NCI-H446 (cell line): Measurements from ENCODE around the gene EXOSC7.

Source experiments
- DNase-seq, 2 experiments: peaks; one replicate each; lab custom pipeline; 2025; lab: John Stamatoyannopoulos, UW

The EXOSC7 gene

DNA sequence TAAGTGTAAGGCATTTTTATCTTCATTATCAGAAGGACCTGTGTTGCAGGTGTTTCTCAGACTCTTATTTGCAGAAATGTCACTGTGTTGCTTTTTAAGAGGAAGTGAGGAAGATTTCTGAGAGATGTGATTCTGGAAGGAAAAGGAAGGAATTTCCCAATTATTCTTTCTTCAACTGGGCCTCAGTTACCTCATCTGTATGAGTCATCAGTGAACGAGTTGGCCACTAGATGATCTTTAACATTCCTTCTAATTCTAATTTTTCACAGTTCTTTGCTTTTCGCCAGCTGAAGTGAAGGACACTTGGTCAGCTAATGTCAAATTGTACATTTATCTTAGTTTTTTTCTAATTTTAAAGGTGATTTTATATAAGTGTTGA lies 79.0 kb downstream of the EXOSC7 start:
- DNase-seq = no peak

- peak in 1 of 2 experiments; percentile 10 for DNase-seq
Observed at GRCh38 chr3:45055411-45056143, 79.5 kb downstream of the EXOSC7 start.

- no peak for DNase-seq
Observed at GRCh38 chr3:45056608-45057301, 80.7 kb downstream of the EXOSC7 start.

DNA sequence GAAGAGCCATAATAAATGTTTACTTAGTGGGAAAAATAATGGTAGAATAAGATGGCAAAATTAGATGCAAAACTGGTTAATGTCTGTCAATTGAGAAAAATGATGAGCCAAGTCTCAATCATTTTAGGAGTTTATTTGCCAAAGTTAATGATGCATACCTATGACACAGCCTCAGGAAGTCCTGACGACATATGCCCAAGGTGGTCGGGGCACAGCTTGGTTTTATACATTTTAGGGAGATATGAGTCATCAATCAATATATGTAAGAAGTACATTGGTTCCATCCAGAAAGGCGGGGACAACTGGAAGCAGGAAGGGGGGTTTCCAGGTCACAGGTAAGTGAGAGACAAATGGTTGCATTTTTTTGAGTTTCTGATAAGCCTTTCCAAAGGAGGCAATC lies 81.5 kb downstream of the EXOSC7 start:
- no peak for DNase-seq

- DNase-seq = no peak
Observed at GRCh38 chr3:45059132-45059531, 83.1 kb downstream of the EXOSC7 start.

DNA sequence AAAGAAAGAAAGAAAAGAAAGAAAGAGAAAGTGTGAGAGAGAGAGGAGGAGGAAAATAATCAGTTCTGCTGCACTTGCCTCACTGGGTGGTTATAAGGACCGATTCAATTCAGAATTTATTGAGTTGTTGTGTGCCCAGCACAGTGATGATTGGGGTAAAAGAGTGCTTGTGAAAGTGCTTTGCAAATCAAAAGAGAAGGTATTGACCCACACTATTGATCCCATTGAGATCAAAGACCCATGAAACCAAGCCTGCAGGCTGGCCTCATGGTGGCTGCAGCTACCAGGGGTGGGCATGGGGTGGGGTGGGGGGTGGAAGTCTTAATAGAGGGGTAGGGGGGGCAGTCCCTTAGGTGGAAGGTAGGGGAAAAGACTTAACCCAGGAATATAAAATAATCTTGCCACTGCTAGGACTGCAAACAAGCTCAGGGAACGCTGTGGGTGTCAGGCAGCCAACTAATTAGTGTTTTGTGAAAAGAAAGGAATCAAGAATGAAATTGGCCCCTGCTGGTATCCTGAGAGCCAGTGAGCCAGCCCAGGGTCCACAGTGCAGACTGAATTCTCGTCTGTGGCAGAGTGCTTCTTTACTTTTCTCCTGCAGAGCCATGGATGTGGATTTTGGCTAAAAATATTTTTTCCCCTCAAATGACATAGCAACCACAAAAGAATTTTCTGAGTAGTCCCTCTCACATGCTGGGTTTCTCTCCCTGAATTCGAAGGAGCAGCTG lies 84.3 kb downstream of the EXOSC7 start:
- no peak for DNase-seq
